Activated CD4-positive, alpha-beta T cell treated with anti-CD3 and anti-CD28 coated beads, Interleukin-2, amount 10 ng/mL, durations not matched to agents 24 days and 14 days (primary cell): ENCODE measurements around the gene INO80D. TPM values are rescaled to one million over a fixed set of nuclear protein-coding genes. Genes with fewer than 3 reads are reported as not detected.
"Not testable (repeated sequence)": the region's sequence is repeated elsewhere in the genome, so short reads cannot be mapped to it uniquely, and the experiment has no call there.

Experiments
- DNase-seq: peaks from one replicate; pipeline ENCODE4 v3.0.0; 2022
- H3K27ac Mint-ChIP-seq: one replicate; pipeline ENCODE4 v1.8.0; 2022; ENCODE audit warnings: mild to moderate bottlenecking, mixed read lengths
- H3K27me3 Mint-ChIP-seq: one replicate; pipeline ENCODE4 v1.8.0; 2022; ENCODE audit warnings: mixed read lengths
- H3K36me3 Mint-ChIP-seq: one replicate; pipeline ENCODE4 v1.8.0; 2022; ENCODE audit warnings: low read depth, mild to moderate bottlenecking, mixed read lengths
- H3K4me1 Mint-ChIP-seq: one replicate; pipeline ENCODE4 v1.8.0; 2021; ENCODE audit warnings: mixed read lengths
- H3K4me3 Mint-ChIP-seq: one replicate; pipeline ENCODE4 v1.8.0; 2022; ENCODE audit warnings: mild to moderate bottlenecking, moderate library complexity, mixed read lengths
- H3K9me3 Mint-ChIP-seq: one replicate; pipeline ENCODE4 v1.8.0; 2021; ENCODE audit warnings: mixed read lengths
- intact Hi-C: fragments of 100-400 bp; cut with micrococcal nuclease; formaldehyde crosslinking; loops from one replicate; pipeline ENCODE4 v1.15.1; 2023
- total RNA-seq: library from RNA; stranded (reverse); gene quantifications from 2 replicates; pipeline ENCODE4 v1.2.3, GENCODE V29; 2022

The INO80D gene, protein sequence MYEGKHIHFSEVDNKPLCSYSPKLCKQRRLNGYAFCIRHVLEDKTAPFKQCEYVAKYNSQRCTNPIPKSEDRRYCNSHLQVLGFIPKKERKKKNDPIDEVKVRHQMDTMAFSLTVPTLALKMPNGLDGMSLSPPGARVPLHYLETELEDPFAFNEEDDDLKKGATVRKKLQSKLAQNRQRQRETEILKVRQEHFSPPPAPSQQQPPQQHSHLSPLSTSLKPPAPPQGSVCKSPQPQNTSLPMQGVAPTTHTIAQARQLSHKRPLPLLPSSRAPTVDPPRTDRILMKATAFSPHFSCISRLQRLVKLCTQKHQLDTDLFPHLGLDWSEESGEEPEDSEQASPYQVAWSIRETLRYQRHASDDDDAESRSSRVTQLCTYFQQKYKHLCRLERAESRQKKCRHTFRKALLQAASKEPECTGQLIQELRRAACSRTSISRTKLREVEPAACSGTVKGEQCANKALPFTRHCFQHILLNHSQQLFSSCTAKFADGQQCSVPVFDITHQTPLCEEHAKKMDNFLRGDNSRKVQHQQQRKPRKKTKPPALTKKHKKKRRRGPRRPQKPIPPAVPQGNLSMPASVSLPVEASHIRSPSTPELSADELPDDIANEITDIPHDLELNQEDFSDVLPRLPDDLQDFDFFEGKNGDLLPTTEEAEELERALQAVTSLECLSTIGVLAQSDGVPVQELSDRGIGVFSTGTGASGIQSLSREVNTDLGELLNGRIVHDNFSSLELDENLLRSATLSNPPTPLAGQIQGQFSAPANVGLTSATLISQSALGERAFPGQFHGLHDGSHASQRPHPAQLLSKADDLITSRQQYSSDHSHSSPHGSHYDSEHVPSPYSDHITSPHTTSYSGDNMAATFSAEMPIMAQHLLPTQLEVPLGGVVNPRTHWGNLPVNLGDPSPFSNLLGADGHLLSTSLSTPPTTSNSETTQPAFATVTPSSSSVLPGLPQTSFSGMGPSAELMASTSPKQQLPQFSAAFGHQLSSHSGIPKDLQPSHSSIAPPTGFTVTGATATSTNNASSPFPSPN
- total RNA-seq: 26.2 and 27.5 TPM in 2 replicates

- Mint-ChIP-seq H3K4me1 (peaks cover 20% of the 10 kb centered on the region), H3K27me3 (no peaks in the 10 kb centered on the region), H3K4me3 (peak within 1 kb of the TSS; percentile 100), H3K27ac (peak within 1 kb of the TSS; percentile 100), H3K36me3 (peaks cover 15% of the 10 kb centered on the region), H3K9me3 (no peaks in the 10 kb centered on the region)
- DNase-seq: peak; percentile 93
- intact Hi-C loops: loop anchor here (1.0 to 10.0 kb wide), 4 partner anchors 55 to 1629 kb away; partner anchors contain the start of genes CCNYL1, CREB1, EEF1B2 and NDUFS1
These were observed at the start of gene INO80D for GRCh38 chr2:206085742-206086445. Gene INO80D (minus strand): TSS chr2:206086174. CDS start chr2:206063016, 23,158 bp downstream.

GRCh38 chr2:206127656-206128055 lies 41.7 kb upstream of the INO80D start:
- Mint-ChIP-seq H3K36me3 (peaks cover 38% of the 10 kb centered on the region), H3K4me1 (no peaks in the 10 kb centered on the region), H3K27ac (no peak overlapping the region), H3K27me3 (no peaks in the 10 kb centered on the region), H3K4me3 (no peak overlapping the region), H3K9me3 (no peaks in the 10 kb centered on the region)
- DNase-seq: no peak
- intact Hi-C loops: no loop called here

- DNase-seq: no peak
- H3K4me1 Mint-ChIP-seq: no peaks in the 10 kb centered on the region
- peaks cover 54% of the 10 kb centered on the region for H3K36me3 Mint-ChIP-seq
These were observed 39.9 kb upstream of the INO80D start for GRCh38 chr2:206125901-206126300.

GRCh38 chr2:206122569-206122968 lies 36.6 kb upstream of the INO80D start:
- DNase-seq, H3K4me1 Mint-ChIP-seq, H3K27ac Mint-ChIP-seq, H3K27me3 Mint-ChIP-seq, H3K4me3 Mint-ChIP-seq, intact Hi-C loops: not testable (repeated sequence)
- Mint-ChIP-seq H3K9me3 (peaks cover 10% of the 10 kb centered on the region), H3K36me3 (peaks cover 55% of the 10 kb centered on the region)

More at GRCh38 chr2:206125901-206126300, 39.9 kb upstream of the INO80D start:
- peaks cover 3% of the 10 kb centered on the region for H3K9me3 Mint-ChIP-seq
- H3K27ac Mint-ChIP-seq: no peak overlapping the region
- H3K27me3 Mint-ChIP-seq: no peaks in the 10 kb centered on the region
- intact Hi-C loops: no loop called here
- H3K4me3 Mint-ChIP-seq: no peak overlapping the region

- no peak overlapping the region for H3K4me3 Mint-ChIP-seq
- intact Hi-C loops: no loop called here
- H3K36me3 Mint-ChIP-seq: peaks cover 41% of the 10 kb centered on the region
These were observed 30.3 kb upstream of the INO80D start for GRCh38 chr2:206116278-206116677.

GRCh38 chr2:206115026-206115578 lies 29.1 kb upstream of the INO80D start:
- no peak for DNase-seq
- no peak overlapping the region for H3K4me3 Mint-ChIP-seq
- intact Hi-C loops: no loop called here
- H3K36me3 Mint-ChIP-seq: peaks cover 30% of the 10 kb centered on the region
- peaks cover 2% of the 10 kb centered on the region for H3K9me3 Mint-ChIP-seq
- H3K4me1 Mint-ChIP-seq: no peaks in the 10 kb centered on the region
- H3K27ac Mint-ChIP-seq: no peak overlapping the region
- H3K27me3 Mint-ChIP-seq: no peaks in the 10 kb centered on the region

More at GRCh38 chr2:206116278-206116677, 30.3 kb upstream of the INO80D start:
- no peak for DNase-seq
- Mint-ChIP-seq H3K27ac (no peak overlapping the region), H3K27me3 (no peaks in the 10 kb centered on the region), H3K4me1 (no peaks in the 10 kb centered on the region), H3K9me3 (peaks cover 10% of the 10 kb centered on the region)

DNA sequence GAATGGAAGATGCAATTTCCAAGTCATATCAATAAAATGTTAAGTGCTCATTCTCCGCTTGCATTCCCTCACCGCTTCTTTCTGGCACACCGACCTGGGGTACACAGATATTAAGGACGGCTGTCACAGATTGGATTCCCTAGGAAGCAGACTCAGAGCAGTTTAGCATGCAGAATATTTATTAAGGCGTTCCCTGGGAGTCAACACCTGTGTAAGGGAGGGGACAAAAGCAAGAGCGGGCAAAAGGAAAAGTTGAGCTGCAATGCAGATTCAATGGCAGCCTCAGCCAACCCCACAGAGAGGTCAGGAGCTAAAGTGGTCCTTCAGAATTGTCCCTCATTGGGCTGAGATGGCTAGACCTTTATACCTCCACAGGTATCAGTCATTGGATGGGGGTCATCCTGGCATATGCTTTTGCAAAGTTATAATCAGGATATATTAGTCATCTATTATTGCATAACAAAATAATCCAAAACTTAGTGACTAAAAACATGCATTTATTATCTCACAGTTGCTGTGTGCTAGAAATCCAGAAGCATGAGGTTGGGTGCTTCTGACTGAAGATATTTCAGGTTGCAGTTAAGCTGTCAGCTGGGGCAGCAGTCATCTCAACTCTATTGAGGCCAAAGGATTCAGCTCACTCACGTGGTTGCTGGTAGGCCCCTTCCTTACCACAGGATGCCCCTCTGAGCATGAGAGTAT lies 27.0 kb upstream of the INO80D start:
- no peaks in the 10 kb centered on the region for H3K9me3 Mint-ChIP-seq
- H3K4me1 Mint-ChIP-seq: no peaks in the 10 kb centered on the region
- intact Hi-C loops: no loop called here
- DNase-seq: no peak
- no peak overlapping the region for H3K4me3 Mint-ChIP-seq
- H3K36me3 Mint-ChIP-seq: peaks cover 21% of the 10 kb centered on the region
- no peak overlapping the region for H3K27ac Mint-ChIP-seq
- H3K27me3 Mint-ChIP-seq: no peaks in the 10 kb centered on the region

DNA sequence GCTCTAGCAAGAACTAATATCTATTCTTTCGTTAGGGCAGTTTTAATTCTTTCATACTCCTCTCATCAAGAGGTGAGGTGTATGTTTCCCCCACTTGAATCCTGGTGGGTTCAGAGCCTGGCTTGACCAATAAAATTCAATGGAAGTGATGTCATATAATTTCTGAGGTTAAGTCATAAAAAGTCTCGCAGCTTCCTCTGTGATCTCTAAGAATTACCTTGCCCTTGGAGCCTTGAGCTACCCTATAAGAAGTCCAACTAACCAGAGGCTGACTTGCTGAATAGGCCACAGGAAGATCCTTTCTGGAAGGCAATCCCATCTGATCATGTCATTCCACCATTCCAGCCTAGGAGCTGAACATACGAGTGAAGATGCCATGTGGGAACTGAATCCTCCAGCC lies 26.1 kb upstream of the INO80D start:
- DNase-seq: no peak
- Mint-ChIP-seq H3K9me3 (no peaks in the 10 kb centered on the region), H3K4me3 (no peak overlapping the region), H3K36me3 (peaks cover 19% of the 10 kb centered on the region), H3K27me3 (no peaks in the 10 kb centered on the region), H3K4me1 (no peaks in the 10 kb centered on the region), H3K27ac (no peak overlapping the region)
- intact Hi-C loops: no loop called here

DNA sequence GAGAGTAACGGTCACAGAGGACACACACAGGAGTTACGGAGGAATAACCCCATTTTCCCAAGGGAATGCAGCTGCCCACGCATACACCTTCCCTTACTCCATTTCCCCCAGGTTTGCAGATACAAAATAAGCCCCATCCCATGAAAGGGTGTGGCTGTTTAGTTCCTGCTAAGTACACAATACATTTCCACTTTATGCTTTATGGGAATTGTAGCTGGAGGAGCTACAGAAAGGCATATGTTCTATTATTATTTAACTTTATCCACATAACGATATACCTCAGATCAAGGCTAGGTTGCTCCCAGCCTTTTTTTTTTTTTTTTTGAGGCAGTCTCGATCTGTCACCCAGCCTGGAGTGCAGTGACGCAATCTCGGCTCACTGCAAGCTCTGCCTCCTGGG lies 22.7 kb upstream of the INO80D start:
- Mint-ChIP-seq H3K27me3 (no peaks in the 10 kb centered on the region), H3K4me1 (no peaks in the 10 kb centered on the region), H3K9me3 (no peaks in the 10 kb centered on the region), H3K27ac (no peak overlapping the region), H3K36me3 (peaks cover 5% of the 10 kb centered on the region), H3K4me3 (no peak overlapping the region)
- no peak for DNase-seq
- intact Hi-C loops: no loop called here

DNA sequence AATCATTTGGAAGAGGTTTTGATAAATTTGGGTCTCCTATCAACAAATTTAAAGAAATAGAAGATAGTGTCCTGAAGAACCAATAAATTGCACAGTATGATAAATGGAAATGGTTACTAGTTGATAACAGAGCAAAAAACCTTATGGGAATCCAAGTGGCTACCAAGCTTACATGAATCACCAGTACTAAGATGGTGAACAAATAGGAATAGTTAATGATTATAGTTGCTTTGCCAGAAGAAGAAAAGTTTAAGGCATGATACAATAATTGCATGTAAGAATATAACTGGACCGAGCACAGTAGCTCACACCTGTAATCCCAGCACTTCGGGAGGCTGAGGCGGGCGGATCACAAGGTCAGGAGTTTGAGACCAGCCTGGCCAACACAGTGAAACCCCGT lies 19.6 kb upstream of the INO80D start:
- Mint-ChIP-seq H3K36me3 (no peaks in the 10 kb centered on the region), H3K27ac (no peak overlapping the region), H3K4me1 (no peaks in the 10 kb centered on the region), H3K9me3 (no peaks in the 10 kb centered on the region), H3K27me3 (no peaks in the 10 kb centered on the region), H3K4me3 (no peak overlapping the region)
- DNase-seq: no peak
- intact Hi-C loops: no loop called here

GRCh38 chr2:206105038-206105437 lies 19.1 kb upstream of the INO80D start:
- no peaks in the 10 kb centered on the region for H3K27me3 Mint-ChIP-seq
- no peak overlapping the region for H3K27ac Mint-ChIP-seq
- intact Hi-C loops: no loop called here
- H3K4me1 Mint-ChIP-seq: no peaks in the 10 kb centered on the region
- H3K9me3 Mint-ChIP-seq: no peaks in the 10 kb centered on the region
- no peak for DNase-seq
- H3K36me3 Mint-ChIP-seq: no peaks in the 10 kb centered on the region
- H3K4me3 Mint-ChIP-seq: no peak overlapping the region

DNA sequence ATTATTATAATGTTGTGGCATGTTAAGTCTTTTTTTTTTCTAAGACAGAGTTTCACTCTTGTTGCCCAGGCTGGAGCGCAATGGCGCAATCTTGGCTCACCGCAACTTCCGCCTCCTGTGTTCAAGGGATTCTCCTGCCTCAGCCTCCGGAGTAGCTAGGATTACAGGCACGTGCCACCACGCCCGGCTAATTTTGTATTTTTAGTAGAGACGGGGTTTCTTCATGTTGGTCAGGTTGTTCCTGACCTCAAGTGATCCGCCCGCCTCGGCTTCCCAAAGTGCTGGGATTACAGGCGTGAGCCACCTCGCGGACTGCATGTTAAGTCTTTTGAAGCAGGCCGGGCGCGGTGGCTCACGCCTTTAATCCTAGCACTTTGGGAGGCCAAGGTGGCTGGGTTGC lies 12.9 kb upstream of the INO80D start:
- H3K36me3 Mint-ChIP-seq, H3K27me3 Mint-ChIP-seq, H3K9me3 Mint-ChIP-seq, H3K4me1 Mint-ChIP-seq, DNase-seq, intact Hi-C loops, H3K27ac Mint-ChIP-seq, H3K4me3 Mint-ChIP-seq: not testable (repeated sequence)

GRCh38 chr2:206098471-206098870 lies 12.5 kb upstream of the INO80D start:
- no peak overlapping the region for H3K4me3 Mint-ChIP-seq
- DNase-seq: no peak
- H3K27me3 Mint-ChIP-seq: no peaks in the 10 kb centered on the region
- no peaks in the 10 kb centered on the region for H3K36me3 Mint-ChIP-seq
- intact Hi-C loops: no loop called here
- H3K27ac Mint-ChIP-seq: no peak overlapping the region
- no peaks in the 10 kb centered on the region for H3K4me1 Mint-ChIP-seq
- no peaks in the 10 kb centered on the region for H3K9me3 Mint-ChIP-seq
